ENCODE results near the gene PCGF1.
A peak's percentile ranks its signal among the peaks of the same experiment; 100 is the strongest.

Gene PCGF1

GRCh38 chr2:74503506-74504475, 3.7 kb downstream of the PCGF1 start:
- H3K4me1 ChIP-seq (ENCODE audit: control insufficient read depth, insufficient read depth, low read length) = peaks cover 49% of the 10 kb centered on the region
- no peaks in the 10 kb centered on the region for H3K9me3 ChIP-seq (ENCODE audit: control insufficient read depth, insufficient read depth, low read depth, low read length)
- H3K9ac ChIP-seq (ENCODE audit: low read length) = peak overlapping the region; percentile 69
- peaks cover 10% of the 10 kb centered on the region for H3K36me3 ChIP-seq (ENCODE audit: control insufficient read depth, insufficient read depth, low read length)
- H3K4me3 ChIP-seq (ENCODE audit: low read depth, low read length) = peak overlapping the region; percentile 72
- no peak overlapping the region; the same call in 1 of the 2 replicates for H3K27ac ChIP-seq (ENCODE audit: low read depth, low read length)
- peaks cover 71% of the 10 kb centered on the region for H3K27me3 ChIP-seq (ENCODE audit: control insufficient read depth, insufficient read depth, low read length)

GRCh38 chr2:74502720-74503505, 4.6 kb downstream of the PCGF1 start:
- peak overlapping the region; percentile 72 for H3K4me3 ChIP-seq (ENCODE audit: low read depth, low read length)
- H3K27me3 ChIP-seq (ENCODE audit: control insufficient read depth, insufficient read depth, low read length) = peaks cover 76% of the 10 kb centered on the region
- H3K9me3 ChIP-seq (ENCODE audit: control insufficient read depth, insufficient read depth, low read depth, low read length) = no peaks in the 10 kb centered on the region
- no peak overlapping the region; the same call in 1 of the 2 replicates for H3K27ac ChIP-seq (ENCODE audit: low read depth, low read length)
- H3K9ac ChIP-seq (ENCODE audit: low read length) = peak overlapping the region; percentile 70
- H3K4me1 ChIP-seq (ENCODE audit: control insufficient read depth, insufficient read depth, low read length) = peaks cover 51% of the 10 kb centered on the region
- peaks cover 10% of the 10 kb centered on the region for H3K36me3 ChIP-seq (ENCODE audit: control insufficient read depth, insufficient read depth, low read length)

- H3K4me3 ChIP-seq (ENCODE audit: low read depth, low read length) = peak overlapping the region; percentile 72
- H3K27me3 ChIP-seq (ENCODE audit: control insufficient read depth, insufficient read depth, low read length) = peaks cover 82% of the 10 kb centered on the region
- H3K27ac ChIP-seq (ENCODE audit: low read depth, low read length) = no peak overlapping the region
- no peaks in the 10 kb centered on the region for H3K9me3 ChIP-seq (ENCODE audit: control insufficient read depth, insufficient read depth, low read depth, low read length)
- peaks cover 10% of the 10 kb centered on the region for H3K36me3 ChIP-seq (ENCODE audit: control insufficient read depth, insufficient read depth, low read length)
- peak overlapping the region; percentile 70 for H3K9ac ChIP-seq (ENCODE audit: low read length)
- H3K4me1 ChIP-seq (ENCODE audit: control insufficient read depth, insufficient read depth, low read length) = peaks cover 54% of the 10 kb centered on the region
Observed at GRCh38 chr2:74502147-74502719, 5.3 kb downstream of the PCGF1 start.

- peaks cover 10% of the 10 kb centered on the region for H3K36me3 ChIP-seq (ENCODE audit: control insufficient read depth, insufficient read depth, low read length)
- H3K4me1 ChIP-seq (ENCODE audit: control insufficient read depth, insufficient read depth, low read length) = peaks cover 49% of the 10 kb centered on the region
- H3K27ac ChIP-seq (ENCODE audit: low read depth, low read length) = no peak overlapping the region
- no peak overlapping the region for H3K9ac ChIP-seq (ENCODE audit: low read length)
- no peaks in the 10 kb centered on the region for H3K9me3 ChIP-seq (ENCODE audit: control insufficient read depth, insufficient read depth, low read depth, low read length)
- peak overlapping the region; percentile 4; the same call in 1 of the 2 replicates for H3K4me3 ChIP-seq (ENCODE audit: low read depth, low read length)
- H3K27me3 ChIP-seq (ENCODE audit: control insufficient read depth, insufficient read depth, low read length) = peaks cover 90% of the 10 kb centered on the region
Observed at GRCh38 chr2:74501335-74502071, 6.0 kb downstream of the PCGF1 start.

- Histone ChIP-seq H3K36me3 (ENCODE audit: control insufficient read depth, insufficient read depth, low read length) (peaks cover 5% of the 10 kb centered on the region; the same call in 1 of the 2 replicates), H3K27ac (ENCODE audit: low read depth, low read length) (no peak overlapping the region), H3K4me3 (ENCODE audit: low read depth, low read length) (no peak overlapping the region), H3K4me1 (ENCODE audit: control insufficient read depth, insufficient read depth, low read length) (peaks cover 48% of the 10 kb centered on the region), H3K9me3 (ENCODE audit: control insufficient read depth, insufficient read depth, low read depth, low read length) (no peaks in the 10 kb centered on the region), H3K27me3 (ENCODE audit: control insufficient read depth, insufficient read depth, low read length) (peaks cover 96% of the 10 kb centered on the region), H3K9ac (ENCODE audit: low read length) (no peak overlapping the region)
Observed at GRCh38 chr2:74500578-74500946, 6.9 kb downstream of the PCGF1 start.

- H3K27me3 ChIP-seq (ENCODE audit: control insufficient read depth, insufficient read depth, low read length) = peaks cover 98% of the 10 kb centered on the region
- H3K4me3 ChIP-seq (ENCODE audit: low read depth, low read length) = peak overlapping the region; percentile 59
- H3K27ac ChIP-seq (ENCODE audit: low read depth, low read length) = no peak overlapping the region
- H3K9ac ChIP-seq (ENCODE audit: low read length) = no peak overlapping the region
- H3K36me3 ChIP-seq (ENCODE audit: control insufficient read depth, insufficient read depth, low read length) = 0 out of 2 replicates have a peak, but pooled peaks cover under 1% of the 10 kb centered on the region
- H3K4me1 ChIP-seq (ENCODE audit: control insufficient read depth, insufficient read depth, low read length) = peaks cover 48% of the 10 kb centered on the region
- H3K9me3 ChIP-seq (ENCODE audit: control insufficient read depth, insufficient read depth, low read depth, low read length) = no peaks in the 10 kb centered on the region
Observed at GRCh38 chr2:74499940-74500577, 7.4 kb downstream of the PCGF1 start.

- Histone ChIP-seq H3K4me1 (ENCODE audit: control insufficient read depth, insufficient read depth, low read length) (peaks cover 48% of the 10 kb centered on the region), H3K4me3 (ENCODE audit: low read depth, low read length) (peak within 1 kb of the TSS; percentile 59), H3K9me3 (ENCODE audit: control insufficient read depth, insufficient read depth, low read depth, low read length) (no peaks in the 10 kb centered on the region), H3K27me3 (ENCODE audit: control insufficient read depth, insufficient read depth, low read length) (peaks cover 94% of the 10 kb centered on the region), H3K27ac (ENCODE audit: low read depth, low read length) (no peak within 1 kb of the TSS), H3K36me3 (ENCODE audit: control insufficient read depth, insufficient read depth, low read length) (peaks cover 1% of the 10 kb centered on the region; the same call in 1 of the 2 replicates), H3K9ac (ENCODE audit: low read length) (peak within 1 kb of the TSS; percentile 55)
Observed at GRCh38 chr2:74499267-74499939, 8.1 kb downstream of the PCGF1 start, which contains the start of gene LBX2. Gene LBX2, minus strand, starts transcription at chr2:74499603. Its CDS starts 66 bp downstream, at chr2:74499537.

- Histone ChIP-seq H3K4me1 (ENCODE audit: control insufficient read depth, insufficient read depth, low read length) (peaks cover 44% of the 10 kb centered on the region), H3K27ac (ENCODE audit: low read depth, low read length) (no peak overlapping the region), H3K36me3 (ENCODE audit: control insufficient read depth, insufficient read depth, low read length) (peaks cover 8% of the 10 kb centered on the region), H3K4me3 (ENCODE audit: low read depth, low read length) (peak overlapping the region; percentile 59), H3K9me3 (ENCODE audit: control insufficient read depth, insufficient read depth, low read depth, low read length) (no peaks in the 10 kb centered on the region), H3K27me3 (ENCODE audit: control insufficient read depth, insufficient read depth, low read length) (peaks cover 87% of the 10 kb centered on the region), H3K9ac (ENCODE audit: low read length) (peak overlapping the region; percentile 55)
Observed at GRCh38 chr2:74498500-74499266, 8.8 kb downstream of the PCGF1 start.

GRCh38 chr2:74497777-74498499, 9.6 kb downstream of the PCGF1 start:
- Histone ChIP-seq H3K4me1 (ENCODE audit: control insufficient read depth, insufficient read depth, low read length) (peaks cover 40% of the 10 kb centered on the region), H3K9me3 (ENCODE audit: control insufficient read depth, insufficient read depth, low read depth, low read length) (no peaks in the 10 kb centered on the region), H3K27me3 (ENCODE audit: control insufficient read depth, insufficient read depth, low read length) (peaks cover 80% of the 10 kb centered on the region), H3K9ac (ENCODE audit: low read length) (peak overlapping the region; percentile 55), H3K36me3 (ENCODE audit: control insufficient read depth, insufficient read depth, low read length) (peaks cover 16% of the 10 kb centered on the region), H3K4me3 (ENCODE audit: low read depth, low read length) (peak overlapping the region; percentile 59), H3K27ac (ENCODE audit: low read depth, low read length) (no peak overlapping the region)

Measured in HUES6 (cell line).